NCI-H2029 (cell line): ENCODE data around the gene CMKLR1.

Experiments
- DNase-seq: peaks from one replicate; lab custom pipeline; 2025; lab: John Stamatoyannopoulos, UW

Gene CMKLR1

DNA sequence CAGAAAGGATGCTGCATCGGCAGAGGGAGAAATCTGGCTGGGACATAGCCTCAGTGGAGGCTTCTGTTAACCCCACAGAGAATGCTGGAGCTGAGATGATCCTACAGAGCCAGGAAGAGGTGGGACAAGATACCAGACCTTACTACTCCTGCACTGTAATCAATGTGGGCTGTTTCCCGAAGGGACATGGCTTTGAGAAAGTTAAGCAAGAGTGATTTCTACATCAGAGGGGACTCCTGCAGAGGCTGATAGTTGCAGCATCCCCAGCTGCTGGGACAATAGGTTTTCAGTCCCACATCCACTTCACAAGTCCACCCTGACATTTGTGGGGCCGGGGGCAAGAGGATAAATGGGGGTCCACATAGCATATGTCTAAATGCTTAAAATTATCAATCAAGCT lies 22.5 kb upstream of the CMKLR1 start:
- DNase-seq: no peak

DNA sequence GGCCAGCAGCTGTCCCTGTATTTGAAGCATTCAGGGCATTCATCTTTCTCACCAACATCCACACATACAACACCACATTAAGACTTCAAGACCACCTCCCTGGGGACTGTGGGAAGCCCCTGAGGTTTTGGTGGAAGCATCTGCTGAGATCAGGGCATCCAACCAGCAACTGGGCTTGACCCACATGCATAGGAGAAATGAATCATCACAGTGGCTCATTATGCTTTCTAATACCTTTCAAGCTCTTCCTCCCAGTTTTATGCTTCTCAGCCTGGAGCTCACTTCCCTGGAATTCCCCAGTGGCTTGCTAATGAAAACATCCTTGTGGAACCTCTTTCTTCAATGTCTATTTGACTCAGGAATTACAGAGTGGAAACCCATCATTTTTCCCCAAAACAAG lies 21.4 kb upstream of the CMKLR1 start:
- DNase-seq: no peak

DNA sequence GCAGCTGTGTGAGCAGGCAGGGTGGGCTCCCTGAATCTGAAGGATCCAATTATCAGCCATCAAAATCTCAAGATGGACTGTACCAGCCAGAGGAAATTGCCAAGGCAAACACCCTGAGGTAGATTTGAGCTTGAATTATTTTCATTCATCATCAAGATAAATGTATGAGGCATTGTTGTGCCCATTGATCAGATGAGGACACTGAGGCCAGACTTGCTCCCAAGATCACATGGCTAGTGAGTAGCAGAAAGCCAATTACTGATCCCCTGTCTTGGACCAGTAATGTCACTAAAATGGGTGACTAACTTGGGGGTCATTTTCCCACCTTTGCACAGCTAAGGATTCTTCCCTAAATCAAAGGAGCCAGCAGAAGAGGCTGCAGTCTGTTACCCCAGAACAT lies 20.9 kb upstream of the CMKLR1 start:
- no peak for DNase-seq

DNA sequence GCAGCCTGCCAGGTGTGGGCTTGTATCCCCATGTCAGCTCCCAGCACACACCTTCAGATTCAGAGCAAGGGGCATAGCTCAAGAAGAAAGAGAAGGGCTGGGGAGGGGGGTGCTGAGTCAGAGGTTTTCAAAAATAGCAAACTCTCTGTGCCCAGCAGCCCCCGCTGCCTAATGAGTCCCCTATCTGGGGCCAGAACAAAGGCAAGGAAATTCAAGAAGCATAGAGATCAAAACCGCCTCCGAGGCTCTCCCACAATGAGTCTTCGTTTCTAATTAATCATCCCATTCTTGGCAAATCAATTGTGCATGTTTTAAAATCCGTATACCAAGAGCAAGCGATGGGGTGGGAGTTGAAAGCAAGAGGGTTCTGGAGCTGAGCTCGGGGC lies 19.5 kb upstream of the CMKLR1 start:
- DNase-seq: no peak

DNA sequence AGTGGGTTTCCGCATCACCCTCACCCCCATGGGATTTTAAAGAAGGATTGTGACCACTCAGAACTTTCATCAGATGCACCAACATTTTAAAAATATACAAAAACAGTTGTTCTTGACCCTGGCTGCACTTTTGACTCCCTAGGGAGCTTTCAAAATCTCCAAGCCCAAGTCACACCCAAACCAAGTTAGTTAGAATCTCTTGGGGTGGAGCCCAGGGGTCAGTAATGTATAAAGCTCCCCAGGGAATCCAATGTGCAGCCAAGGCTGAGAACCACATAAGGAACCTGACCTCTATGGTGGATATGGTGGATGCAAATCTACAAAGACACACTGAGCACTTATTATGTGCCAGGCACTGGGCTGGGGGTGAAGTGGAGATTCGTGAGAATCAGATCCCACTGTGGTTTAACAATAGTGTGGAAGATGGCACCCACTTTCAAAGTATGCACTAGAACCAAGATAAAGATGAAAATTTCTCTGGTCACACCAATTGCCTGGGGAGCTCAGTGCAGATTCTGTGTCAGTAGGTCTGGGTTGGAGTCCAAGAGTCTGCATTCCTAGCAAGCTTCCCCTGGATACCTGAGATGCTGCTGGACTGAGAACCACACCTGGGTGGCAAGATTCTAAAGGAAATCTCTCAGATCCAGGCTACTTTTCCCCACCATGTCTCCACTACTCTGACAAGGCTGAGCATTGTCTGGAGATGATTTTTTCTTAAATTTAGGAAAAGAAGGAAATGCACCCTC lies 18.9 kb upstream of the CMKLR1 start:
- DNase-seq: no peak

DNA sequence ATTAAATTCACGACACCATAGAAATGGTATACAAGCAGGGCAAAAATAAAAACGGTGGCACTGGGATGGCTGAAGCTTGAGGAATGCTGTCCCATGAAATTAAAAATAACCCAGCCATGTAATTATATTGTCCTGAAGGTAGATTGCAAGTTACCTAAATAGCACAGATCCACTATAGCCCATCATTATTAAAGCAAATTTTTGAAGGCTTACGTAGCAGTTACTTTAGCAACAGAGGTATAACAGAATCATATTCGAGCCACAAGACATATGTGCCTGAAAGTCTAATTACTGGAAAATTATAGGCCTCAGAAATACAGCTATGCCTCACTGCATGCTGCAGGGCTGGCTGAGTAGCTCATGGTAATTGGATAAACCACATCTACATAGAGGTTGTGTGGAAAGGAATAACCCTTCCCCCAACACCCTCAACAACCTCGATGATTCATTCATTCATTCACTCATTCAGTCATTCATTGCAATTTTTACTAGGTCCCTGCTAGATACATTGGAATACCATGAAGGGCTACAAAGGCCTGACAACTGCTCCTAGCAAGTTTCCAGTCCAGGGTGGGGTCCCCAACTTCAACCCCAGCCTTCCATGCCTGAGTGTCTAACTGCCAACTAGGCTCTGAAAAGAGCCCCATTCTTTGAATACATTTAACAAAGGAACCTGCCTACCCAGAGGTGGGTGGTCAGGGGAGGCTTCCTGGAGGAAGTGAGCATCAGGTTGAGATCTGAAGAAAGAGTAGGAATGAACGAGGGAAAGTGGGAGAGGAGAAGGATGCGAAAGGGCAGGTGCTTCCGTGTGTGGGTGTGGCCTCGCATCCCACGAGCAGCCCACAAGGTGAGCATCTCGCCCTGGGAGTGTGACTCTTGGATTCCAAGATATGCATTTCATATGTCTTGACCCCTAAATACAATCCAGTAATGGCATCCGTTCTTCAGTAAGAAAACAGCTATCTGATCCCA lies 18.0 kb upstream of the CMKLR1 start:
- DNase-seq: no peak

DNA sequence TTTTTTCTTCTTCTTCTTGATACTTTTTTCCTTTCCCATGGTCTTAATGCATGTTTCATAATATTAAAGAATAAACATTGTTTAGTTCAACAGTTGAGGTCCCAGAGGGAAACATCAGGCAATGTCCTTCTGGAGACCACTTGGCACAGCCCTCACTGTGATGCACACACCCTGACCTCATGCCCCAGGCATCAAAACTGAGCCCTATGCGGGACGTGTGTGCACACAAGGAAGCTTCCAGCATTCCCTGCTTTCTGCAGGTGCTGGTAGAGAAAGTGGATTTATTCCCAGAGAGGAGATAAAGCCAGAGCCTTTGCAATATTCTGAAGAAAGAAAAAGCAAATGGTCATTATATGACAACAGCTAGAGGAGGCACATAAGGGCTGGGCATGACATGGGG lies 16.0 kb upstream of the CMKLR1 start:
- DNase-seq: no peak

DNA sequence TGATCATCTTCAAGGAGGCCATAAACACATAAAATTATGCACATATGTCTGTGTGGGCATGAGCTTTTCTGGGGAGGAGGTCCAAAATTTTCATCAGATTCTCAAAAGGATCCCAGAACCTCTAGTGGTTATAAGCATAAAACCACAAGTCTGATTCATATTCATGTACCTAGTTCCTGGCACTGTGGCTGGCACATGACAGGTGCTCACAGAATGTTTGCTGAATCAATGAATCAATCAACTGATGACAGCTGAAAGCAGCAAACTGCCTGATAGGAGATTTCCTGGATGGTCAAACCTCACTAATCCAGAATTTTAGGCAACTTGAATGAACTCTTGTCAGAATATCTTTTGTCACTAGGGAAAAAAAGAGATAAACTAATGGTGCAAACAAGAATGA lies 13.5 kb upstream of the CMKLR1 start:
- DNase-seq: no peak

DNA sequence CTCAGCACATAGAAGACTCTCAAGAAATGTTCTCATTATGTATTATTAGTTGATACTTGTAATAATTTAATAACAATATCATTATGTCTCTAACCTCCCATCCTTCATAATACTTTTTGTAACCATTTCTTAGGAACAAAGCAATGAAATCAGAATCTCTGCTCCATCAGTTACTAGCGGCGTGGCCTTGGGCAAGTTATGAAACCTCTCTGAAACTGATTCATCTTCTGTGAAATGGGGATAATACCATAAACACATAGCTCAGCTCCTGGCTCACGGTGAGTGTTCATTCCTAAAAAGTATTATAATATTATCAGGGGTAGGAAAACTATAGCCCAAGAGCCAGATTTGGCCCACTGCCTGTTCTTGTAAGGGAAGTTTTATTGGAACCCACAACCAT lies 11.4 kb upstream of the CMKLR1 start:
- no peak for DNase-seq

DNA sequence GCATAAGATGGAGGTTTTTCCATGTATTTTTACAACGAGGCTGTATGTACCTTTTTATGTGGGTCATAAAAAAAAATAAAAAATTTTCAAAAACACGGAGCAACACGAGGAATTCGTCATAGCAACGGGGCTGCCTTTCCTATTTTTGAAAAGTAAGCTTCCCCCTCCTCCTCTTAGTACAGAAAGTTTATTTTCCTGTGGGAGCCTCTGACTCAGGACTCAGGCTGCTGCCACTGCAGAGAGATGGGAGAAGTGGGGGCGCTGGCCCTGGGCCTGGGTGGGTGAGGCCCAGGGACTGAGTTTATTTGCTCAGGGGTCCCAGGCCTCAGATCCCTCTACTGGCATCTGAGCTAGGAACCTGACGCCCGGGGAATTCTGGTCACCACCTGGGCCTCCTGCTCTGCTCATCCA lies 10.2 kb upstream of the CMKLR1 start:
- no peak for DNase-seq

DNA sequence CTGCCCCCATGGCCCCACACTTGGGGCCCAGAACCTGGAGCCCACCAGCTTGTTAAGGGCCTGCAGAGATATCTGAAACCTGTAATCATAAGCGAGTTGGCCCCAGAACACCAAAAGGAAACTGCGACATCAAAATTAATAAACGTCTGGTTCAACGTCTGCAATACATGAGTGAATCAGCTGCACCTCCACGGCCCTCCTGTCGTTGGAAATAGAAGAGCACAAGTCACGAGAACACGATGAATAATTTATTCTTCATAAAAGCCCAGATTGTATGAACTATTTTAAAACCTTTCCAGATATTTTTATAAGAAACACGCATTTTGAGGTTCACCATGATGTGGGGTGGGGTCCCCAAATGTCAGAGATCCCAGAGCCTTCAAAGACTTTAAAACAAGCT lies 9.7 kb upstream of the CMKLR1 start:
- no peak for DNase-seq

DNA sequence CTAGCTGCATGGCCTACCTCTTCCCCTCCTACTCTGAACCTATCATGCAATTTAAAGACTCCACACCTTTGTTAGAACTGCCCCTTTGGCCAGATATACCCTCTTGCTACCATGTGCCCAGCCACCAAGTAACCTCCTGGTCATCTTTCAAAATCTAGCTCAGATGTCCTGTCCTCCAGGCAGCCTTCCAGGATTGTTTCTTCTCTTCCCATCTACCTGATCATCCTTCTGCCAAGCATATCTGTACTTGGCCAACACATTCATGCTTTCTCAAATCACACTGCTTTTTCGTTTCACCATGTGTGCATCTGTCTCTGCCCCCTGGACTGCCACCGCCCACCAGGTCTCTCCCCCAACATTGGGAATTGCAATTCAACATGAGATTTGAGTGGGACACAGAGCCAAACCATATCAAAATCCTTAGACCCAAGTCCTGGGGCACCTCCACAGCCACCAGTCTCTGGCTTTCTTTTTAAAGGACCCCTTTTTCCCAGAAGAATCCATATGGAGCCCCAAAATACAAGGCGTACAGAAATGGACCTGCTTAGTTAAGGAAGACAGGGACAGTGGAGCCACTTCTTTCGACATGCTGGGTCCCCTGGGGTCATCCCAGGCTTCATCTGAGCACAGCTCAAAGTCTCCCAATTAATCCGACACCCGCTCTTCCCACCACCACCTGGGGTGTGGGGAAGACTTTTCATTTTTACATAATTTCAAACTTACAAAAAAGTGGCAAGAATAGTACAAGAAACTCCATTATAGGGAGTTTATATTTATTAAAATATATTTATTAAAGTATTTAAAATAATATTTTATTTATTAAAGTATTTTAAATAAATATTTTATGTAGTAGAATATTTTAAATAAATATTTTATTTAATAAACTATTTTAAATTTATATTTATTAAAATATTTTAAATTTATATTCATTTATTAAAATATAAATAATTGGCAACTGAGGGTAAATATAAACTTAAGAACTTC lies 7.9 kb upstream of the CMKLR1 start:
- no peak for DNase-seq

DNA sequence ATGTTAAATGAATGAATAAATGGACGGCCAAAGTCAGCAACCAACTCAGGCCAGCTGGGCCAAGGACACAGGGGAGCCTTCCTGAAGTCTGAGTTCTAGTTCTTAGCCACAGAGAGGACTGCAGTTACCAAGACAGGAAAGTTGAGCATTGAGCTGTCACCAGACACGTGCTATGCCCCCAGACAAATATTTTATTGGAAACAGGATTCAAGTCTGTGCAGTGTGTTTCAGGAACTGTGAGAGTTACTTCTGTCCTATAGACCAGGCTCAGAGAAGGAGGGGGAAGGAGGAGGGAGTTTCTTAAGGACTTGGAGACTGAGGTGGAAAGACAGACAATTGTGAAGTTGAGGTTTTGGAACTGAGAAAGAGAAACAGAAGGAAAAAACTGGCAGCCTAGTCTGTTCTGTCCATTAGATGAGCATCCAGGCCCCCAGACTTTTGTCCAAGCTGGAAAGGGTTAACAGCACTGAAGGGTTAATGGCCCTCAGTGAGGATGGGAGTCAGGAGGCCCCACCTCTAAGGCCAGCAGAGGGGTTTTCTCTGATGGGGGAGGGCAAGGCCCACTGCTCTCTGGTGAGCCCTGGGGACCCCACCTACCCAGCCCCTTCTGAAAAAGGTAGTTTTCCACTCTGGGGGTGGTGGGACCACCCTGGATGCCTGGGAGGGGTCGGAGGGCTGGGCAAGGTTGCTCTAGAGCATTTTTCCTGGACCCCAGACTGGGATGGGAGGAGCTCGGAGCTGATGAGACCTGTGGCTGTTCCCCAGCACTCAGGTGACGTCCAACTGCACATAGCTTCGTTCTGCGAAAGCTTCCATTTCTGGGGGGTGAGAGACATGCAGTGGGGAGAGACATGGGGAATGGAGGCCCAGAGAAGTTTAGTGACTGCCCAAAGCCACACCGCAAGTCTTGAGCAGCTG lies 6.9 kb upstream of the CMKLR1 start:
- no peak for DNase-seq

DNA sequence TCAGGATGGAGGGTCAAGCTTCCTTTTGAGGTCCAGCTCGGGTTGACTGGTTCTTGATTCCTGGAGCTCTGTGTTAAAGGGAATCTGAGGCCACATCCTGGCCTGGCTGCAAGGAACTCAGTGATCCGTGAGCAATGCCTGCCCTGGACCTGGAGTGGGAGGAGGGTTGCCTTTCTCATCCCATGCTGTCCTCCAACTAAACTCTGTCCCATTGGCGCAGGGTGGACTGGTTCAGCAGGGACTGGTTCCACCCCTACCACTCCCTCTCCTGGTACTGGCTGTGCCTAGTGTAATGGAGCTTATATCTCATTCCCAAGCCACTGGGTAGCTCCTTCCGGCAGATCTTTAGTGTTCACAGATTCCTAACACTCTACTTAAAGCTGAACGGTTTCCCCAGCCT lies 3.9 kb upstream of the CMKLR1 start:
- DNase-seq: no peak

DNA sequence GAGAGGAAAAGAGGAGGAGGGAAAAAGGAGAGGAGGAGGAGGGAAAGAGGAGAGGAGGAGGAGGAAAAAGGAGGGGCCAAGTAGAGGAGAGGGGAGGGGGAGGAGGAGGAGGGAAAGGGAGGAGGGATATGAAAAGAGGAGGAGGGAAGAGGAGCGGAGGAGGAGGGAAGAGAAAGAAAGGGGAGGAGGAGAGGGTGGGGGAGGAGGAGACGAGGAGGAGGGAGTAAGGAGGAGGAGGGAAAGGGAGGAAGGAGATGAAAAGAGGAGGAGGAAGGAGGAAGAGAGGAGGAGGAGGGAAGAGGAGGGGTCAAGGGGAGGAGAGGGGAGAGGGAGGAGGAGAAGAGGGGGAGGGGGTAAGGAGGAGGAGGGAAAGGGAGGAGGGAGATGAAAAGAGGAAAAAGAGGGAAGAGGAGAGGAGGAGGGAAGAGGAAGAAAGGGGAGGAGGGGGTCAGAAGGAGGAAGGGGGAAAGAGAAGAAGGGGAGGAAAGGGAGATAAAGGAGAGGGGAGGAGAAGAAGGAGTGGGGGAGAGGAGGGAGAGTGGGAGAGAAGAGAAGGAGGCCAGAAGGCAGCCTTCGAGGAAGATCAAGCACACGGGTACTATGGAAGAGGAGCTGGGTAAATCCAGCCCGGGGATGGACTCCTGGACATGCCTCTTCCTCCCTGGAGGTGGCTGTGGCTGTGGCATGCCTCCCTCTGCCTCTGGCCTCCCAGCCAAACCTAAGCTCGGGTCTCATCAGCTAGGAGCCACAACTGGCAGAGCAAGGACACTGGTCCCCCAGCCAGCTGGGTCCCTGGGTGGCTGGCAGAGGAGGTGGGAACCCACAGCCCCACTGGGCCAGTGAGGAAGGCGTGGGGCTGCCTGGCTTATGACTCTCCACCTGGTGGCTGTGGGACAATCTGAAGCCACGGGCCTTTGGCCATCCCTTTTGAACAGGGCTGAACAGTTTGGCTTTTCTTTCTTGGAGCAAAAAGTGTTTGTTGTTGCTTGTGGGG lies 3.0 kb upstream of the CMKLR1 start:
- no peak for DNase-seq

DNA sequence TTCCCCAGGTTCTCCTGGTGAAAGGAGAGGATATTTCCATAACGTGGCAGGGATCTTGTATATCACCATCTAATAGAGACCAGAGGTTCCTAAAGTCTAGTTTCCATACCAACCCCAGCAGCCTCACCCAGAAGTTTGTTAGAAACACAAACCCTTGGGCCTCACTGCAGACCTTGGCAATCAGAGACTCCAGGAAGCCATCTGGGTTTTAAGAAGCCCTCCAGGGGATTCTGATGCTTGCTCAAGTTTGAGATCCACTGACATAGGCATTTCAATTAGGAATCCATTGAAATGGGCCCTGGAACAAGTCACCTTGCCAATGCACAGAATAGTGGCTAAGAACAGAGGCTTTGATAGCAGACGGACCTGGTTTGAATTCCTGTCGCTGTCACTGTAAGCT lies 2.2 kb upstream of the CMKLR1 start:
- DNase-seq: no peak

DNA sequence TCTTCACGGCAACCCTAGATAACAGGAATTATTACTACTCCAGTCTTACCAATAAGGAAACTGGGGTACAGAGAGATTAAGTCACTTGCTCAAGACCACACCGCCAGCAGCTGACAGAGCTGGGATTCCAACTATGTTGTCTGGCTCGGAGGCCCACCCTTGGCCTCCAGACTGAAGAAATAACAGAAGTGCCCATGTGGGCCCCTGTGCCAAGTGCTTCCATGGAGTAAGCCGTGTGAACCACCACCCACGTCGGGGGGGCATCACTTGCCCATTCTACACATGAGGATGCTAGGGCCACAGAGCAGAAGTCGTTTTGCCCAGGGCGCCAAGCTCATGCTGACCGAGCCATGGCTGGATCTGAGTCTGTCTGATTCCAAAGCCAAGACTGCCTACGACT lies 926 bp upstream of the CMKLR1 start:
- no peak for DNase-seq

DNA sequence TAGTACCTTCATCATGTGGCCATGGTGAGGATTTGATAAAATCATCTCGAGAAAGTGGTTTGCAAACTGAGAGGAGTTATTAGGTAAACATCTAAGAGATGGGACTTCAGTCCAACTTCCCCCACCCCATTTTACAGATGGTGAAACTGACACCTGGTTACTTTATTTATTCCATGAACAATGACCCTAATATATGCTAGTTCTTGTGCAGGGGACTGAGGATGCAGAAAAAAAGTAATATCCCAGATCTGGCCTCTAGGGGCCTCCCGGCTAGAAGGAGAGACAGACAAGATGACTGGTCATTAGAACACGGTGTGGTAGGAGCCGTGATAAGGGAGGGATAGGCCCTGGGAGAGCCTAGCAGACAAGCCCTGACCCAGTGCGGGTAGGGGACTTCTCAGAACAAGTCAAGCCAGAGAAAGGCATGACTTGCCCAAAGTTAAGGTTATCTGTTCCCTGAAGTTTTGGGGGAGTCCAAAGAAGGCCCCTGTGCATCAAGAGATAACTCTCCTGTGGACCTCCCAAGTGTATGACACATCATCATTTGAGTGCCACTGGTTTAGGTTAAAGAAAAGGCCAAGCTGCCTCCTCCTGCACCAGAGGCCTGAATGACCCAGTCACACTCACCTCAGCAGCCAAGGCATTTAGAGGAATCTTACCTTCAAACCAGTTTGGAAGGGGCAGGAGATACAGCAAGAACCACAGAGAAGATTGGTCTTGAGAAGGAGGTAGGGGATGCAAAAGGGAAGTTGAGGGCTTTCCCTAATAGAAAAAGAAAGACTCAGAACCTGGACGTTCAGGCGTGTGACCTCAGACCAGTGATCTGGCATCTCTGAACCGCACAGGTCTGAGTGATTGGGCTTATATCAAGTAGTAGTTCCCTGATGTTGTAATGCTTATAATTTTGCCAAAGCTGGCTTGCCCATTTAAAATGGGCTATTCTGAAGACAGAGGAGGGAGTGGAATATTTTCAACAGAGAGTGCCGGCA lies 1.6 kb downstream of the CMKLR1 start:
- DNase-seq: no peak
